Activated CD4-positive, alpha-beta memory T cell treated with anti-CD3 and anti-CD28 coated beads, Interleukin-2, amount 10 ng/mL, durations not matched to agents 7 days and 5 days (primary cell): ENCODE results near the gene RBP2. TPM values are rescaled to one million over a fixed set of nuclear protein-coding genes. Genes with fewer than 3 reads are reported as not detected.

Source experiments
- CTCF ChIA-PET: fragments of 350-600 bp; sonication (Branson Sonifier 250); formaldehyde crosslinking; loops from one replicate; lab custom pipeline; 2021; ENCODE audit warnings: antibody characterized with exemption, inconsistent platforms; lab: Charles Lee
- POLR2A ChIA-PET: fragments of 350-600 bp; sonication (Branson Sonifier 250); formaldehyde crosslinking; loops from one replicate; lab custom pipeline; 2021; ENCODE audit warnings: antibody characterized with exemption; lab: Charles Lee
- DNase-seq: peaks from one replicate; pipeline ENCODE4 v3.0.0-alpha.2; 2020
- H3K27ac Mint-ChIP-seq: one replicate; pipeline ENCODE4 v1.8.0; 2021; ENCODE audit warnings: mild to moderate bottlenecking, mixed read lengths
- H3K27me3 Mint-ChIP-seq: one replicate; pipeline ENCODE4 v1.8.0; 2021; ENCODE audit warnings: mixed read lengths
- H3K36me3 Mint-ChIP-seq: one replicate; pipeline ENCODE4 v1.8.0; 2021; ENCODE audit warnings: low read depth, mixed read lengths
- H3K4me1 Mint-ChIP-seq: one replicate; pipeline ENCODE4 v1.8.0; 2021; ENCODE audit warnings: mixed read lengths
- H3K4me3 Mint-ChIP-seq: one replicate; pipeline ENCODE4 v1.8.0; 2021; ENCODE audit warnings: mild to moderate bottlenecking, mixed read lengths
- H3K9me3 Mint-ChIP-seq: one replicate; pipeline ENCODE4 v1.8.0; 2021; ENCODE audit warnings: mixed read lengths
- total RNA-seq, 2 experiments: library from RNA; stranded (reverse); gene quantifications; one replicate each; pipeline ENCODE4 v1.2.3, GENCODE V29; 2021

RBP2 gene
- total RNA-seq, 2 experiments from 2014 or later: not detected

- no peak overlapping the region for H3K4me3 Mint-ChIP-seq
- no peak overlapping the region for H3K27ac Mint-ChIP-seq
- no peaks in the 10 kb centered on the region for H3K9me3 Mint-ChIP-seq
- CTCF ChIA-PET: no interaction called here
- DNase-seq: no peak
- no peaks in the 10 kb centered on the region for H3K27me3 Mint-ChIP-seq
- H3K4me1 Mint-ChIP-seq: no peaks in the 10 kb centered on the region
- no peaks in the 10 kb centered on the region for H3K36me3 Mint-ChIP-seq
- POLR2A ChIA-PET: no interaction called here
Observed at GRCh38 chr3:139448104-139448503, 28.2 kb downstream of the RBP2 start.

GRCh38 chr3:139447486-139447885 lies 28.8 kb downstream of the RBP2 start:
- no peak overlapping the region for H3K27ac Mint-ChIP-seq
- H3K4me3 Mint-ChIP-seq: no peak overlapping the region
- CTCF ChIA-PET: no interaction called here
- H3K9me3 Mint-ChIP-seq: no peaks in the 10 kb centered on the region
- no peak for DNase-seq
- no peaks in the 10 kb centered on the region for H3K36me3 Mint-ChIP-seq
- no peaks in the 10 kb centered on the region for H3K27me3 Mint-ChIP-seq
- POLR2A ChIA-PET: no interaction called here
- H3K4me1 Mint-ChIP-seq: no peaks in the 10 kb centered on the region

GRCh38 chr3:139444446-139444845 lies 31.9 kb downstream of the RBP2 start:
- Mint-ChIP-seq H3K4me1 (no peaks in the 10 kb centered on the region), H3K4me3 (no peak overlapping the region), H3K36me3 (no peaks in the 10 kb centered on the region), H3K9me3 (no peaks in the 10 kb centered on the region), H3K27me3 (no peaks in the 10 kb centered on the region), H3K27ac (no peak overlapping the region)
- no peak for DNase-seq
- ChIA-PET CTCF (no interaction called here), POLR2A (no interaction called here)

- H3K27ac Mint-ChIP-seq: no peak overlapping the region
- no peaks in the 10 kb centered on the region for H3K27me3 Mint-ChIP-seq
- CTCF ChIA-PET: no interaction called here
- DNase-seq: no peak
- H3K9me3 Mint-ChIP-seq: no peaks in the 10 kb centered on the region
- no peaks in the 10 kb centered on the region for H3K36me3 Mint-ChIP-seq
- POLR2A ChIA-PET: no interaction called here
- H3K4me3 Mint-ChIP-seq: no peak overlapping the region
- no peaks in the 10 kb centered on the region for H3K4me1 Mint-ChIP-seq
Observed at GRCh38 chr3:139443186-139443585, 33.1 kb downstream of the RBP2 start.

- Mint-ChIP-seq H3K27ac (no peak overlapping the region), H3K27me3 (no peaks in the 10 kb centered on the region), H3K4me1 (no peaks in the 10 kb centered on the region), H3K36me3 (no peaks in the 10 kb centered on the region), H3K9me3 (no peaks in the 10 kb centered on the region), H3K4me3 (no peak overlapping the region)
- ChIA-PET POLR2A (no interaction called here), CTCF (no interaction called here)
- DNase-seq: no peak
Observed at GRCh38 chr3:139441656-139442055, 34.7 kb downstream of the RBP2 start.

- H3K4me3 Mint-ChIP-seq: no peak overlapping the region
- no peaks in the 10 kb centered on the region for H3K4me1 Mint-ChIP-seq
- ChIA-PET POLR2A (no interaction called here), CTCF (no interaction called here)
- no peak for DNase-seq
- H3K27ac Mint-ChIP-seq: no peak overlapping the region
- no peaks in the 10 kb centered on the region for H3K36me3 Mint-ChIP-seq
- no peaks in the 10 kb centered on the region for H3K27me3 Mint-ChIP-seq
- no peaks in the 10 kb centered on the region for H3K9me3 Mint-ChIP-seq
Observed at GRCh38 chr3:139440639-139441556, 35.4 kb downstream of the RBP2 start.

GRCh38 chr3:139439278-139439677 lies 37.0 kb downstream of the RBP2 start:
- CTCF ChIA-PET: interaction anchor here (0.6 to 0.8 kb wide), 2 partner anchors 12 to 80 kb away, joined by 3 read pairs; no protein-coding TSS in a partner anchor

GRCh38 chr3:139434764-139435307 lies 41.5 kb downstream of the RBP2 start:
- ChIA-PET POLR2A (no interaction called here), CTCF (no interaction called here)
- Mint-ChIP-seq H3K9me3 (no peaks in the 10 kb centered on the region), H3K4me3 (no peak overlapping the region), H3K27me3 (no peaks in the 10 kb centered on the region), H3K4me1 (no peaks in the 10 kb centered on the region), H3K27ac (no peak overlapping the region), H3K36me3 (no peaks in the 10 kb centered on the region)
- DNase-seq: no peak

More at GRCh38 chr3:139439278-139439677, 37.0 kb downstream of the RBP2 start:
- Mint-ChIP-seq H3K27me3 (no peaks in the 10 kb centered on the region), H3K4me3 (no peak overlapping the region), H3K27ac (no peak overlapping the region), H3K9me3 (no peaks in the 10 kb centered on the region), H3K36me3 (no peaks in the 10 kb centered on the region), H3K4me1 (no peaks in the 10 kb centered on the region)
- DNase-seq: no peak
- POLR2A ChIA-PET: no interaction called here

- CTCF ChIA-PET: no interaction called here
Observed at GRCh38 chr3:139434228-139434627, 42.1 kb downstream of the RBP2 start.

GRCh38 chr3:139433089-139433488 lies 43.2 kb downstream of the RBP2 start:
- Mint-ChIP-seq H3K4me1 (no peaks in the 10 kb centered on the region), H3K4me3 (no peak overlapping the region), H3K27me3 (no peaks in the 10 kb centered on the region), H3K27ac (no peak overlapping the region), H3K36me3 (no peaks in the 10 kb centered on the region), H3K9me3 (no peaks in the 10 kb centered on the region)
- CTCF ChIA-PET: no interaction called here
- DNase-seq: no peak
- POLR2A ChIA-PET: no interaction called here

More at GRCh38 chr3:139434228-139434627, 42.1 kb downstream of the RBP2 start:
- H3K27ac Mint-ChIP-seq: no peak overlapping the region
- no peaks in the 10 kb centered on the region for H3K36me3 Mint-ChIP-seq
- H3K4me1 Mint-ChIP-seq: no peaks in the 10 kb centered on the region
- no peaks in the 10 kb centered on the region for H3K9me3 Mint-ChIP-seq
- H3K4me3 Mint-ChIP-seq: no peak overlapping the region
- POLR2A ChIA-PET: no interaction called here
- no peak for DNase-seq
- no peaks in the 10 kb centered on the region for H3K27me3 Mint-ChIP-seq

- DNase-seq: no peak
- no peaks in the 10 kb centered on the region for H3K27me3 Mint-ChIP-seq
- no peaks in the 10 kb centered on the region for H3K9me3 Mint-ChIP-seq
- H3K27ac Mint-ChIP-seq: no peak overlapping the region
- ChIA-PET CTCF (no interaction called here), POLR2A (no interaction called here)
- no peaks in the 10 kb centered on the region for H3K36me3 Mint-ChIP-seq
- H3K4me3 Mint-ChIP-seq: no peak overlapping the region
- no peaks in the 10 kb centered on the region for H3K4me1 Mint-ChIP-seq
Observed at GRCh38 chr3:139430493-139430892, 45.8 kb downstream of the RBP2 start.

- Mint-ChIP-seq H3K4me1 (no peaks in the 10 kb centered on the region), H3K27ac (no peak overlapping the region), H3K9me3 (no peaks in the 10 kb centered on the region), H3K36me3 (no peaks in the 10 kb centered on the region), H3K27me3 (no peaks in the 10 kb centered on the region), H3K4me3 (no peak overlapping the region)
- POLR2A ChIA-PET: no interaction called here
- DNase-seq: no peak
- CTCF ChIA-PET: interaction anchor here (0.6 to 2.2 kb wide), 11 partner anchors 10 to 202 kb away, joined by 3 to 7 read pairs (median 3); no protein-coding TSS in a partner anchor
Observed at GRCh38 chr3:139427283-139428060, 48.8 kb downstream of the RBP2 start.
